ENCODE data around the gene MTPN. TPM values are rescaled to one million over a fixed set of nuclear protein-coding genes. Genes with fewer than 3 reads are reported as not detected.

MTPN gene
- total and polyA plus RNA-seq, 5 donors from 2014 or later = 75.3 to 121 (median 104) TPM

GRCh38 chr7:135898226-135898625, 78.9 kb downstream of the MTPN start:
- Histone ChIP-seq H3K27me3 (ENCODE audit: control insufficient read depth, insufficient read depth, low read length) (no peaks in the 10 kb centered on the region), H3K36me3 (ENCODE audit: control insufficient read depth, insufficient read depth, low read length) (no peaks in the 10 kb centered on the region), H3K9me3 (ENCODE audit: control insufficient read depth in 2 of 2, low read length in 2 of 2) (no peaks in the 10 kb centered on the region), H3K4me3 (ENCODE audit: low read depth, low read length) (no peak overlapping the region), H3K27ac (ENCODE audit: insufficient read depth, low read length, poor library complexity, severe bottlenecking) (no peak overlapping the region), H3K4me1 (ENCODE audit: control insufficient read depth, insufficient read depth, low read length, poor library complexity, severe bottlenecking) (no peaks in the 10 kb centered on the region)
- Mint-ChIP-seq H3K4me3 (no peak overlapping the region), H3K4me1 (no peaks in the 10 kb centered on the region), H3K36me3 (no peaks in the 10 kb centered on the region), H3K27ac (no peak overlapping the region), H3K27me3 (peaks cover 9% of the 10 kb centered on the region), H3K9me3 (no peaks in the 10 kb centered on the region)
- ATAC-seq (ENCODE audit: low read depth in 2 of 2) (no peak), DNase-seq (no peak)

- Histone ChIP-seq H3K36me3 (ENCODE audit: control insufficient read depth, insufficient read depth, low read length) (no peaks in the 10 kb centered on the region), H3K27ac (ENCODE audit: insufficient read depth, low read length, poor library complexity, severe bottlenecking) (no peak overlapping the region), H3K4me1 (ENCODE audit: control insufficient read depth, insufficient read depth, low read length, poor library complexity, severe bottlenecking) (no peaks in the 10 kb centered on the region), H3K27me3 (ENCODE audit: control insufficient read depth, insufficient read depth, low read length) (no peaks in the 10 kb centered on the region), H3K4me3 (ENCODE audit: low read depth, low read length) (no peak overlapping the region), H3K9me3 (ENCODE audit: control insufficient read depth in 2 of 2, low read length in 2 of 2) (no peaks in the 10 kb centered on the region)
- ATAC-seq (ENCODE audit: low read depth in 2 of 2) (no peak), DNase-seq (no peak)
- H3K4me3 Mint-ChIP-seq = no peak overlapping the region
- peaks cover 9% of the 10 kb centered on the region for H3K27me3 Mint-ChIP-seq
- no peak overlapping the region for H3K27ac Mint-ChIP-seq
- no peaks in the 10 kb centered on the region for H3K4me1 Mint-ChIP-seq
- H3K9me3 Mint-ChIP-seq = no peaks in the 10 kb centered on the region
- no peaks in the 10 kb centered on the region for H3K36me3 Mint-ChIP-seq
Observed at GRCh38 chr7:135894816-135895215, 82.3 kb downstream of the MTPN start.

- no peak overlapping the region for H3K27ac Mint-ChIP-seq
- Histone ChIP-seq H3K4me1 (ENCODE audit: control insufficient read depth, insufficient read depth, low read length, poor library complexity, severe bottlenecking) (no peaks in the 10 kb centered on the region), H3K27me3 (ENCODE audit: control insufficient read depth, insufficient read depth, low read length) (no peaks in the 10 kb centered on the region), H3K27ac (ENCODE audit: insufficient read depth, low read length, poor library complexity, severe bottlenecking) (no peak overlapping the region), H3K36me3 (ENCODE audit: control insufficient read depth, insufficient read depth, low read length) (no peaks in the 10 kb centered on the region), H3K4me3 (ENCODE audit: low read depth, low read length) (no peak overlapping the region), H3K9me3 (ENCODE audit: control insufficient read depth in 2 of 2, low read length in 2 of 2) (no peaks in the 10 kb centered on the region)
- H3K9me3 Mint-ChIP-seq = peaks cover 0 to 1% (median 0%) of the 10 kb centered on the region in 7 donors
- H3K4me1 Mint-ChIP-seq = no peaks in the 10 kb centered on the region
- H3K36me3 Mint-ChIP-seq = no peaks in the 10 kb centered on the region
- peaks cover 8% of the 10 kb centered on the region for H3K27me3 Mint-ChIP-seq
- H3K4me3 Mint-ChIP-seq = no peak overlapping the region
- ATAC-seq (ENCODE audit: low read depth in 2 of 2) (no peak), DNase-seq (no peak)
Observed at GRCh38 chr7:135889823-135890222, 87.3 kb downstream of the MTPN start.

- Mint-ChIP-seq H3K36me3 (no peaks in the 10 kb centered on the region), H3K27ac (no peak overlapping the region), H3K4me3 (no peak overlapping the region), H3K9me3 (peaks cover 0 to 1% (median 0%) of the 10 kb centered on the region in 7 donors), H3K4me1 (no peaks in the 10 kb centered on the region), H3K27me3 (peaks cover 4% of the 10 kb centered on the region)
- Histone ChIP-seq H3K27ac (ENCODE audit: insufficient read depth, low read length, poor library complexity, severe bottlenecking) (no peak overlapping the region), H3K36me3 (ENCODE audit: control insufficient read depth, insufficient read depth, low read length) (no peaks in the 10 kb centered on the region), H3K4me3 (ENCODE audit: low read depth, low read length) (no peak overlapping the region), H3K4me1 (ENCODE audit: control insufficient read depth, insufficient read depth, low read length, poor library complexity, severe bottlenecking) (no peaks in the 10 kb centered on the region), H3K9me3 (ENCODE audit: control insufficient read depth in 2 of 2, low read length in 2 of 2) (no peaks in the 10 kb centered on the region), H3K27me3 (ENCODE audit: control insufficient read depth, insufficient read depth, low read length) (no peaks in the 10 kb centered on the region)
- ATAC-seq (ENCODE audit: low read depth in 2 of 2) (no peak), DNase-seq (no peak)
Observed at GRCh38 chr7:135888740-135889139, 88.4 kb downstream of the MTPN start.

GRCh38 chr7:135886345-135887132, 90.6 kb downstream of the MTPN start:
- H3K27me3 ChIP-seq (ENCODE audit: control insufficient read depth, insufficient read depth, low read length) = no peaks in the 10 kb centered on the region

GRCh38 chr7:135884495-135885232, 92.5 kb downstream of the MTPN start:
- Mint-ChIP-seq H3K27me3 (peaks cover 4% of the 10 kb centered on the region), H3K4me1 (no peaks in the 10 kb centered on the region), H3K36me3 (no peaks in the 10 kb centered on the region), H3K4me3 (no peak overlapping the region), H3K9me3 (peaks cover 0 to 1% (median 0%) of the 10 kb centered on the region in 7 donors), H3K27ac (no peak overlapping the region)
- no peaks in the 10 kb centered on the region for H3K9me3 ChIP-seq (ENCODE audit: control insufficient read depth in 2 of 2, low read length in 2 of 2)
- ATAC-seq (ENCODE audit: low read depth in 2 of 2) (no peak), DNase-seq (no peak)
- no peaks in the 10 kb centered on the region for H3K27me3 ChIP-seq (ENCODE audit: control insufficient read depth, insufficient read depth, low read length)
- H3K4me3 ChIP-seq (ENCODE audit: low read depth, low read length) = no peak overlapping the region
- H3K27ac ChIP-seq (ENCODE audit: insufficient read depth, low read length, poor library complexity, severe bottlenecking) = no peak overlapping the region
- H3K36me3 ChIP-seq (ENCODE audit: control insufficient read depth, insufficient read depth, low read length) = no peaks in the 10 kb centered on the region
- H3K4me1 ChIP-seq (ENCODE audit: control insufficient read depth, insufficient read depth, low read length, poor library complexity, severe bottlenecking) = no peaks in the 10 kb centered on the region

More at GRCh38 chr7:135886345-135887132, 90.6 kb downstream of the MTPN start:
- no peak for DNase-seq
- no peak overlapping the region for H3K4me3 ChIP-seq (ENCODE audit: low read depth, low read length)
- peaks cover 0 to 1% (median 0%) of the 10 kb centered on the region in 7 donors for H3K9me3 Mint-ChIP-seq
- no peaks in the 10 kb centered on the region for H3K4me1 Mint-ChIP-seq
- no peak for ATAC-seq (ENCODE audit: low read depth in 2 of 2)
- no peak overlapping the region for H3K4me3 Mint-ChIP-seq
- H3K27me3 Mint-ChIP-seq = peaks cover 4% of the 10 kb centered on the region
- no peaks in the 10 kb centered on the region for H3K9me3 ChIP-seq (ENCODE audit: control insufficient read depth in 2 of 2, low read length in 2 of 2)
- H3K36me3 ChIP-seq (ENCODE audit: control insufficient read depth, insufficient read depth, low read length) = no peaks in the 10 kb centered on the region
- H3K27ac ChIP-seq (ENCODE audit: insufficient read depth, low read length, poor library complexity, severe bottlenecking) = no peak overlapping the region
- no peaks in the 10 kb centered on the region for H3K4me1 ChIP-seq (ENCODE audit: control insufficient read depth, insufficient read depth, low read length, poor library complexity, severe bottlenecking)
- H3K36me3 Mint-ChIP-seq = no peaks in the 10 kb centered on the region
- H3K27ac Mint-ChIP-seq = no peak overlapping the region

GRCh38 chr7:135879233-135879632, 97.9 kb downstream of the MTPN start:
- no peaks in the 10 kb centered on the region for H3K4me1 Mint-ChIP-seq
- Histone ChIP-seq H3K27me3 (ENCODE audit: control insufficient read depth, insufficient read depth, low read length) (peaks cover 4% of the 10 kb centered on the region), H3K4me1 (ENCODE audit: control insufficient read depth, insufficient read depth, low read length, poor library complexity, severe bottlenecking) (no peaks in the 10 kb centered on the region), H3K36me3 (ENCODE audit: control insufficient read depth, insufficient read depth, low read length) (no peaks in the 10 kb centered on the region), H3K4me3 (ENCODE audit: low read depth, low read length) (no peak overlapping the region), H3K9me3 (ENCODE audit: control insufficient read depth in 2 of 2, low read length in 2 of 2) (no peaks in the 10 kb centered on the region), H3K27ac (ENCODE audit: insufficient read depth, low read length, poor library complexity, severe bottlenecking) (no peak overlapping the region)
- ATAC-seq (ENCODE audit: low read depth in 2 of 2) (no peak), DNase-seq (no peak)
- H3K36me3 Mint-ChIP-seq = no peaks in the 10 kb centered on the region
- peaks cover 4% of the 10 kb centered on the region for H3K27me3 Mint-ChIP-seq
- no peak overlapping the region for H3K27ac Mint-ChIP-seq
- peaks cover 0 to 4% (median 0%) of the 10 kb centered on the region in 7 donors for H3K9me3 Mint-ChIP-seq
- no peak overlapping the region for H3K4me3 Mint-ChIP-seq

All from CD4-positive, CD25-positive, alpha-beta regulatory T cell (primary cell).